ENCODE results near the gene KIRREL3. TPM values are rescaled to one million over a fixed set of nuclear protein-coding genes. Genes with fewer than 3 reads are reported as not detected.

KIRREL3 gene
- total and polyA plus RNA-seq, 2 donors (not counting 3 experiments of a cell fraction or from before 2014, with no cell fraction given) = not detected

DNA sequence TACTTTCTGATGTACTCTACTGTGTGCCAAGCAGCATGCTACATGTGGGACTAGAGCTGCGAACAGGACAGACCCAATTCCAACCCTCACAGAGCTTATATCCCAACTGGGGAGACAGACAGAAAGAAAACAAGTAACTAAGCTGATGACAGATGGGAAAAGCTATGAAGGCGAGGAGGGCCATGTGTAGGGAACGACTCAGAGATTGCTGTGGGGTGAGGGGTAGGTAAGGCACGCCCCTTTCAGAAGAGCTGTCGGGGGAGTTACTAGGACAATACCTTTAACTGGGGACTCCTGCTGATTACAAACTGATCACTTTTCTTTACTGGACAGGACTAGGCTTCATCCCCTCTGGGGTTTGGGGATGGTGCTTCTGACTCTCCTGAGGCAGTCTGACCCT, 596.2 kb downstream of the KIRREL3 start:
- no peak overlapping the region for H2AFZ ChIP-seq (ENCODE audit: low read depth, low read length)
- CTCF ChIA-PET = no interaction called here
- FAIRE-seq = no peak

GRCh38 chr11:126403658-126404057, 596.9 kb downstream of the KIRREL3 start:
- Histone ChIP-seq H4K20me1 (replicated peaks; ENCODE audit: control insufficient read depth, extremely low read depth, insufficient read depth, low read length) (no peaks in the 10 kb centered on the region), H2AFZ (ENCODE audit: low read depth, low read length) (no peak overlapping the region), H3K79me2 (ENCODE audit: control insufficient read depth, insufficient read depth, low read length) (no peaks in the 10 kb centered on the region), H3K36me3 (ENCODE audit: control insufficient read depth in 2 of 2, extremely low read depth in 1 of 2, insufficient read depth in 2 of 2, low read length in 2 of 2) (peaks cover 0 to 3% of the 10 kb centered on the region in 2 experiments), H3K27ac (ENCODE audit: insufficient read depth, low read depth, low read length) (no peak overlapping the region), H3K9ac (replicated peaks; ENCODE audit: extremely low read depth, insufficient read depth, low read length) (no peak overlapping the region), H3K9me1 (replicated peaks; ENCODE audit: control insufficient read depth, extremely low read depth, insufficient read depth, low read length) (no peaks in the 10 kb centered on the region), H3K27me3 (ENCODE audit: control insufficient read depth in 2 of 2, insufficient read depth in 2 of 2, low read length in 2 of 2) (no peaks in the 10 kb centered on the region), H3K9me3 (replicated peaks; ENCODE audit: control insufficient read depth, insufficient read depth, low read length) (no peaks in the 10 kb centered on the region), H3K4me1 (ENCODE audit: control insufficient read depth, extremely low read depth, insufficient read depth, low read length) (no peaks in the 10 kb centered on the region), H3K4me2 (ENCODE audit: insufficient read depth, low read length) (no peak overlapping the region), H3K4me3 (replicated peaks in 1 of 3; ENCODE audit: insufficient read depth in 1 of 3, low read depth in 1 of 3, low read length in 3 of 3) (no peak overlapping the region)
- TF ChIP-seq, protein P1, sequence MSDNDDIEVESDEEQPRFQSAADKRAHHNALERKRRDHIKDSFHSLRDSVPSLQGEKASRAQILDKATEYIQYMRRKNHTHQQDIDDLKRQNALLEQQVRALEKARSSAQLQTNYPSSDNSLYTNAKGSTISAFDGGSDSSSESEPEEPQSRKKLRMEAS (IDR thresholded peaks at IDR 0.05; ENCODE audit: insufficient read depth, insufficient read length) = no peak
- no peak for TF ChIP-seq JUN (IDR thresholded peaks at IDR 0.05; ENCODE audit: borderline replicate concordance, insufficient read depth, insufficient read length, low read depth)
- TF ChIP-seq EZH2 (IDR thresholded peaks at IDR 0.05; ENCODE audit: borderline replicate concordance, low read depth, low read length, severe bottlenecking) = no peak
- no peak for TF ChIP-seq POLR2A (IDR thresholded peaks at IDR 0.05; ENCODE audit: low read depth, low read length)
- TF ChIP-seq, protein P2, sequence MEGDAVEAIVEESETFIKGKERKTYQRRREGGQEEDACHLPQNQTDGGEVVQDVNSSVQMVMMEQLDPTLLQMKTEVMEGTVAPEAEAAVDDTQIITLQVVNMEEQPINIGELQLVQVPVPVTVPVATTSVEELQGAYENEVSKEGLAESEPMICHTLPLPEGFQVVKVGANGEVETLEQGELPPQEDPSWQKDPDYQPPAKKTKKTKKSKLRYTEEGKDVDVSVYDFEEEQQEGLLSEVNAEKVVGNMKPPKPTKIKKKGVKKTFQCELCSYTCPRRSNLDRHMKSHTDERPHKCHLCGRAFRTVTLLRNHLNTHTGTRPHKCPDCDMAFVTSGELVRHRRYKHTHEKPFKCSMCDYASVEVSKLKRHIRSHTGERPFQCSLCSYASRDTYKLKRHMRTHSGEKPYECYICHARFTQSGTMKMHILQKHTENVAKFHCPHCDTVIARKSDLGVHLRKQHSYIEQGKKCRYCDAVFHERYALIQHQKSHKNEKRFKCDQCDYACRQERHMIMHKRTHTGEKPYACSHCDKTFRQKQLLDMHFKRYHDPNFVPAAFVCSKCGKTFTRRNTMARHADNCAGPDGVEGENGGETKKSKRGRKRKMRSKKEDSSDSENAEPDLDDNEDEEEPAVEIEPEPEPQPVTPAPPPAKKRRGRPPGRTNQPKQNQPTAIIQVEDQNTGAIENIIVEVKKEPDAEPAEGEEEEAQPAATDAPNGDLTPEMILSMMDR (IDR thresholded peaks at IDR 0.05; ENCODE audit: extremely low read depth in 1 of 2, insufficient read depth in 1 of 2, low read depth in 1 of 2, low read length in 2 of 2) = no peak
- TF ChIP-seq GATA2 (IDR thresholded peaks at IDR 0.05; ENCODE audit: insufficient read depth, insufficient read length, low read depth, low read length) = no peak
- TF ChIP-seq MYC (IDR thresholded peaks at IDR 0.05; ENCODE audit: low read depth, low read length) = no peak
- no peak for TF ChIP-seq FOS (IDR thresholded peaks at IDR 0.05; ENCODE audit: borderline replicate concordance, insufficient read depth, low read length)
- no peak for TF ChIP-seq POLR2AphosphoS5 (IDR thresholded peaks at IDR 0.05; ENCODE audit: insufficient read depth, low read depth, low read length)
- DNase-seq (ENCODE audit: low read depth, low spot score) = no peak
- ChIA-PET POLR2A (no interaction called here), CTCF (no interaction called here)
- intact Hi-C loops (cut with micrococcal nuclease) = no loop called here
- FAIRE-seq = no peak
- dilution Hi-C loops (cut with MboI; ENCODE audit: extremely low pct_ligation_motif_present, low sequenced_read_pairs) = no loop called here
- BruUV-seq (replicated peaks) = no TSS peak

More for the DNA sequence above, 596.2 kb downstream of the KIRREL3 start:
- Histone ChIP-seq H3K36me3 (ENCODE audit: control insufficient read depth in 2 of 2, extremely low read depth in 1 of 2, insufficient read depth in 2 of 2, low read length in 2 of 2) (peaks cover 0 to 3% of the 10 kb centered on the region in 2 experiments), H3K79me2 (ENCODE audit: control insufficient read depth, insufficient read depth, low read length) (no peaks in the 10 kb centered on the region), H3K9me3 (replicated peaks; ENCODE audit: control insufficient read depth, insufficient read depth, low read length) (no peaks in the 10 kb centered on the region), H3K4me3 (replicated peaks in 1 of 3; ENCODE audit: insufficient read depth in 1 of 3, low read depth in 1 of 3, low read length in 3 of 3) (no peak overlapping the region), H3K9ac (replicated peaks; ENCODE audit: extremely low read depth, insufficient read depth, low read length) (no peak overlapping the region), H3K27ac (ENCODE audit: insufficient read depth, low read depth, low read length) (no peak overlapping the region), H3K4me1 (ENCODE audit: control insufficient read depth, extremely low read depth, insufficient read depth, low read length) (no peaks in the 10 kb centered on the region), H4K20me1 (replicated peaks; ENCODE audit: control insufficient read depth, extremely low read depth, insufficient read depth, low read length) (no peaks in the 10 kb centered on the region), H3K9me1 (replicated peaks; ENCODE audit: control insufficient read depth, extremely low read depth, insufficient read depth, low read length) (no peaks in the 10 kb centered on the region), H3K4me2 (ENCODE audit: insufficient read depth, low read length) (no peak overlapping the region), H3K27me3 (ENCODE audit: control insufficient read depth in 2 of 2, insufficient read depth in 2 of 2, low read length in 2 of 2) (no peaks in the 10 kb centered on the region)
- intact Hi-C loops (cut with micrococcal nuclease) = no loop called here
- dilution Hi-C loops (cut with MboI; ENCODE audit: extremely low pct_ligation_motif_present, low sequenced_read_pairs) = no loop called here
- no peak for TF ChIP-seq FOS (IDR thresholded peaks at IDR 0.05; ENCODE audit: borderline replicate concordance, insufficient read depth, low read length)
- DNase-seq (ENCODE audit: low read depth, low spot score) = no peak
- BruUV-seq (replicated peaks) = no TSS peak
- POLR2A ChIA-PET = no interaction called here

Data from endothelial cell of umbilical vein (primary cell).